Panc1 (cell line): ENCODE measurements around the gene TRIP10. TPM values are rescaled to one million over a fixed set of nuclear protein-coding genes. Genes with fewer than 3 reads are reported as not detected.

Experiments used
- ATAC-seq: fragments of 200-7000 bp; cut with Tn5 transposase; 2 replicates; pipeline ENCODE4 v1.9.1; 2020; ENCODE audit warnings: mild to moderate bottlenecking, moderate library complexity
- BruUV-seq: library from RNA; stranded (reverse); fragments of 400-500 nt; replicated peaks from 2 replicates; lab custom pipeline; 2021; lab: Mats Ljungman, UMichigan
- CTCF ChIA-PET: fragments of 300-600 bp; sonication (Branson Sonifier 250); formaldehyde crosslinking; loops from one replicate; lab custom pipeline; 2022; ENCODE audit warnings: antibody characterized with exemption; lab: Charles Lee
- POLR2A ChIA-PET: fragments of 300-600 bp; sonication (Branson Sonifier 250); formaldehyde crosslinking; loops from one replicate; lab custom pipeline; 2022; ENCODE audit warnings: antibody characterized with exemption; lab: Charles Lee
- DNase-seq: peaks from one replicate; pipeline ENCODE4 v3.0.0-alpha.2; 2010; ENCODE audit warnings: low read depth, low spot score
- H3K27ac ChIP-seq: 2 replicates; pipeline ENCODE4 v1.5.1; 2011; ENCODE audit warnings: mild to moderate bottlenecking, low read length, inconsistent platforms
- H3K27me3 ChIP-seq: fragments of 200-500 bp; sonication (Bioruptor generic); 2 replicates; pipeline ENCODE4 v1.6.0; 2014; ENCODE audit warnings: low read length, inconsistent platforms; ENCODE audit not compliant: control insufficient read depth, insufficient read depth
- H3K36me3 ChIP-seq: fragments of 200-500 bp; sonication (Bioruptor generic); 2 replicates; pipeline ENCODE4 v1.5.1; 2014; ENCODE audit warnings: inconsistent platforms, mild to moderate bottlenecking, low read length, moderate library complexity; ENCODE audit not compliant: control insufficient read depth, insufficient read depth
- H3K4me1 ChIP-seq: 2 replicates; pipeline ENCODE4 v1.5.1; 2011; ENCODE audit warnings: inconsistent platforms, mild to moderate bottlenecking, low read length, moderate library complexity; ENCODE audit not compliant: control insufficient read depth, insufficient read depth
- H3K4me3 ChIP-seq, 2 experiments: 2 replicates each; pipeline ENCODE4 v1.5.1; 2011 to 2012; ENCODE audit warnings: low read depth in 2 of 2, low read length in 2 of 2, mild to moderate bottlenecking in 2 of 2, inconsistent platforms in 1 of 2, moderate library complexity in 1 of 2
- H3K9me3 ChIP-seq: fragments of 200-500 bp; sonication (Bioruptor generic); 2 replicates; pipeline ENCODE4 v1.5.1; 2014; ENCODE audit warnings: low read depth, mild to moderate bottlenecking, inconsistent platforms, low read length, moderate library complexity; ENCODE audit not compliant: control insufficient read depth, insufficient read depth
- POLR2AphosphoS5 ChIP-seq: IDR thresholded peaks from 2 replicates; pipeline ENCODE4 v1.6.1; 2012; ENCODE audit warnings: mild to moderate bottlenecking, low read depth, low read length, moderate library complexity
- SIN3A ChIP-seq: IDR thresholded peaks from 2 replicates; pipeline ENCODE4 v1.6.1; 2012; ENCODE audit warnings: low read depth, mild to moderate bottlenecking, low read length, moderate library complexity, borderline replicate concordance; ENCODE audit not compliant: insufficient read depth
- TCF7L2 ChIP-seq: IDR thresholded peaks from 2 replicates; pipeline ENCODE4 v1.6.1; 2011; ENCODE audit warnings: mild to moderate bottlenecking, low read depth, low read length, inconsistent platforms
- in situ Hi-C: cut with HindIII; loops from 2 replicates; pipeline ENCODE4 v1.10.0; 2016; ENCODE audit warnings: low sequenced_read_pairs, low pct_unique_long_range_greater_than_20kb
- intact Hi-C: fragments of 100-400 bp; cut with micrococcal nuclease; formaldehyde crosslinking; loops from one replicate; pipeline ENCODE4 v1.10.0; 2022; ENCODE audit not compliant: unreplicated experiment
- total RNA-seq: library from RNA; stranded (reverse); gene quantifications from one replicate; pipeline ENCODE4 v1.2.1, GENCODE V29; 2021; ENCODE audit not compliant: unreplicated experiment
- TF ChIP-seq, protein P1 (sequence below), 2 experiments: IDR thresholded peaks; 2 replicates each; pipeline ENCODE4 v1.6.1; 2011 to 2012; ENCODE audit warnings: low read depth in 2 of 2, control low read depth in 1 of 2, low read length in 1 of 2, mild to moderate bottlenecking in 1 of 2, moderate library complexity in 1 of 2; ENCODE audit not compliant: insufficient read depth in 1 of 2
- TF ChIP-seq, protein P2 (sequence below): fragments of 450-650 bp; IDR thresholded peaks from 2 replicates; pipeline ENCODE4 v1.5.1; 2017; ENCODE audit warnings: mild to moderate bottlenecking

The TRIP10 gene
- total RNA-seq, 1 experiment from 2014 or later, result 115 TPM

DNA sequence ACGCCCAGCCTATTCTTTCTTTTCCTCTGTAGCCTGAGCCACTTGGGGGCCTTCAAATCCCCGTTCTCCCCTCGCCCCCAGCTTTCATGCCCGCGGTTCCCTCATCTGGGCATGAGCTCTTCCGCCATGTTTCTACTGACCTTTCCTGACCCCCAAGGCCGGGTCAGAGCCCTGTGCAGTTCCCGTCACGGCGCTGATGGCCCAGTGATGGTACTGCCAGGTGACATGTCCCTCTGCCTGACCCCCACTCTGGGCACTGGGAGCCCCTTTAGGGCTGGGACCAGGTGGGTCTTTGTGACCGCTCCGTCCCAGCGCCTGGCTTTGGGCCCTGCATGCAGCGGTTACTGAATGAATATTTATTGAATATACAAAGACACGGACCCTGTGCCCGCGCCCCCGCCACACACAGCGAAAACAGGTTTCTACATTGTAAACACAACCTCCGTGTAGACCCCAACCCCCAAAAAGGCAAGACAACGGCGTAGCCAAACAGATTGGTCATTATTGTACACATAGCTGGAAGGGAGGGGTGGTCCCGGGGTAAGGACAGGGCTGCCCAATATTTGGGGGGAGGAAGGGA, 9.8 kb upstream of the TRIP10 start:
- Histone ChIP-seq H3K27me3 (no peaks in the 10 kb centered on the region), H3K4me3 (no peak overlapping the region), H3K9me3 (no peaks in the 10 kb centered on the region), H3K4me1 (no peaks in the 10 kb centered on the region), H3K36me3 (no peaks in the 10 kb centered on the region), H3K27ac (no peak overlapping the region)
- ChIA-PET CTCF (no interaction called here), POLR2A (no interaction called here)
- intact Hi-C loops (no loop called here), in situ Hi-C loops (no loop called here)
- DNase-seq (no peak), ATAC-seq (no peak)
- no TSS peak for BruUV-seq
- TF ChIP-seq SIN3A, result no peak
- TF ChIP-seq, protein P1, sequence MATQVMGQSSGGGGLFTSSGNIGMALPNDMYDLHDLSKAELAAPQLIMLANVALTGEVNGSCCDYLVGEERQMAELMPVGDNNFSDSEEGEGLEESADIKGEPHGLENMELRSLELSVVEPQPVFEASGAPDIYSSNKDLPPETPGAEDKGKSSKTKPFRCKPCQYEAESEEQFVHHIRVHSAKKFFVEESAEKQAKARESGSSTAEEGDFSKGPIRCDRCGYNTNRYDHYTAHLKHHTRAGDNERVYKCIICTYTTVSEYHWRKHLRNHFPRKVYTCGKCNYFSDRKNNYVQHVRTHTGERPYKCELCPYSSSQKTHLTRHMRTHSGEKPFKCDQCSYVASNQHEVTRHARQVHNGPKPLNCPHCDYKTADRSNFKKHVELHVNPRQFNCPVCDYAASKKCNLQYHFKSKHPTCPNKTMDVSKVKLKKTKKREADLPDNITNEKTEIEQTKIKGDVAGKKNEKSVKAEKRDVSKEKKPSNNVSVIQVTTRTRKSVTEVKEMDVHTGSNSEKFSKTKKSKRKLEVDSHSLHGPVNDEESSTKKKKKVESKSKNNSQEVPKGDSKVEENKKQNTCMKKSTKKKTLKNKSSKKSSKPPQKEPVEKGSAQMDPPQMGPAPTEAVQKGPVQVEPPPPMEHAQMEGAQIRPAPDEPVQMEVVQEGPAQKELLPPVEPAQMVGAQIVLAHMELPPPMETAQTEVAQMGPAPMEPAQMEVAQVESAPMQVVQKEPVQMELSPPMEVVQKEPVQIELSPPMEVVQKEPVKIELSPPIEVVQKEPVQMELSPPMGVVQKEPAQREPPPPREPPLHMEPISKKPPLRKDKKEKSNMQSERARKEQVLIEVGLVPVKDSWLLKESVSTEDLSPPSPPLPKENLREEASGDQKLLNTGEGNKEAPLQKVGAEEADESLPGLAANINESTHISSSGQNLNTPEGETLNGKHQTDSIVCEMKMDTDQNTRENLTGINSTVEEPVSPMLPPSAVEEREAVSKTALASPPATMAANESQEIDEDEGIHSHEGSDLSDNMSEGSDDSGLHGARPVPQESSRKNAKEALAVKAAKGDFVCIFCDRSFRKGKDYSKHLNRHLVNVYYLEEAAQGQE (IDR thresholded peaks at IDR 0.05; ENCODE audit: insufficient read depth in 1 of 2, low read depth in 2 of 2, low read length in 1 of 2), result no peak
- TF ChIP-seq, protein P2, sequence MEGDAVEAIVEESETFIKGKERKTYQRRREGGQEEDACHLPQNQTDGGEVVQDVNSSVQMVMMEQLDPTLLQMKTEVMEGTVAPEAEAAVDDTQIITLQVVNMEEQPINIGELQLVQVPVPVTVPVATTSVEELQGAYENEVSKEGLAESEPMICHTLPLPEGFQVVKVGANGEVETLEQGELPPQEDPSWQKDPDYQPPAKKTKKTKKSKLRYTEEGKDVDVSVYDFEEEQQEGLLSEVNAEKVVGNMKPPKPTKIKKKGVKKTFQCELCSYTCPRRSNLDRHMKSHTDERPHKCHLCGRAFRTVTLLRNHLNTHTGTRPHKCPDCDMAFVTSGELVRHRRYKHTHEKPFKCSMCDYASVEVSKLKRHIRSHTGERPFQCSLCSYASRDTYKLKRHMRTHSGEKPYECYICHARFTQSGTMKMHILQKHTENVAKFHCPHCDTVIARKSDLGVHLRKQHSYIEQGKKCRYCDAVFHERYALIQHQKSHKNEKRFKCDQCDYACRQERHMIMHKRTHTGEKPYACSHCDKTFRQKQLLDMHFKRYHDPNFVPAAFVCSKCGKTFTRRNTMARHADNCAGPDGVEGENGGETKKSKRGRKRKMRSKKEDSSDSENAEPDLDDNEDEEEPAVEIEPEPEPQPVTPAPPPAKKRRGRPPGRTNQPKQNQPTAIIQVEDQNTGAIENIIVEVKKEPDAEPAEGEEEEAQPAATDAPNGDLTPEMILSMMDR, result no peak

DNA sequence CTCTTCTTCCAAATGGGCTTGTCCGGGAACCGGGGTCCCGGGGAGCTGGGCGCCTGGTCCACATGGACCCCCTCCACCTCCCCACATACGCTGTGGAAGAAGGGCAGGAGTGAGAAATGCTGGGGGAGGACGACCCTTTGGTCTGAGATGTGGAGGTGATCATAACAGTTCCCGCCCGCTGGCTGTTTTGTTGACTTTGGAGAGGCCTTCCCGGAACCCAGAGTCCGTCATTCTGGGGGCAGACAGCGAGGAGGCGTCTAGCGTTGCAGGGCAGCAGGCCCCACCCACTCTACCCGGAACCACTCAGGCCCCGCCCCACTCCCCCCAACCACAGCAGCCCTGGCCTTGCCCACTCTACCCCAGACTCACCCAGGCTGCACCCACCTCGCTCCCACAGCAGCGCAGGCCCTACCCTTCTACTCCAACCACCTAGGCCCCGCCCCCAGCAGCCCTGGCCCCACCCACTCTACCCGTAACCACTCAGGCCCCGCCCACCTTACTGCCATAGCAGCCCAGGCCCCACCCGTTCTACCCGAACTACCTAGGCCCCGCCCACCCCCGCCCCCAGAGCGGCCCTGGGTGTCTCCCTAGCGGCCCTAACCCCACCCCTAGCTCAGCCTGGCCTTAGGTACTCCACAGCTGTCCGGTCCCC, 9.2 kb upstream of the TRIP10 start:
- no peak overlapping the region for H3K4me3 ChIP-seq
- intact Hi-C loops (no loop called here), in situ Hi-C loops (no loop called here)
- no peaks in the 10 kb centered on the region for H3K4me1 ChIP-seq
- ChIA-PET CTCF (no interaction called here), POLR2A (no interaction called here)
- H3K27me3 ChIP-seq, result no peaks in the 10 kb centered on the region
- TF ChIP-seq, protein P2, result no peak
- TF ChIP-seq POLR2AphosphoS5 (no peak), TCF7L2 (no peak), SIN3A (no peak)
- TF ChIP-seq, protein P1 (IDR thresholded peaks at IDR 0.05; ENCODE audit: insufficient read depth in 1 of 2, low read depth in 2 of 2, low read length in 1 of 2), result no peak
- DNase-seq (no peak), ATAC-seq (peak; percentile 65)
- no peaks in the 10 kb centered on the region for H3K9me3 ChIP-seq
- no peak overlapping the region for H3K27ac ChIP-seq
- no peaks in the 10 kb centered on the region for H3K36me3 ChIP-seq
- BruUV-seq, result no TSS peak
